ENCODE measurements around the gene LAMA5.

LAMA5 gene

DNA sequence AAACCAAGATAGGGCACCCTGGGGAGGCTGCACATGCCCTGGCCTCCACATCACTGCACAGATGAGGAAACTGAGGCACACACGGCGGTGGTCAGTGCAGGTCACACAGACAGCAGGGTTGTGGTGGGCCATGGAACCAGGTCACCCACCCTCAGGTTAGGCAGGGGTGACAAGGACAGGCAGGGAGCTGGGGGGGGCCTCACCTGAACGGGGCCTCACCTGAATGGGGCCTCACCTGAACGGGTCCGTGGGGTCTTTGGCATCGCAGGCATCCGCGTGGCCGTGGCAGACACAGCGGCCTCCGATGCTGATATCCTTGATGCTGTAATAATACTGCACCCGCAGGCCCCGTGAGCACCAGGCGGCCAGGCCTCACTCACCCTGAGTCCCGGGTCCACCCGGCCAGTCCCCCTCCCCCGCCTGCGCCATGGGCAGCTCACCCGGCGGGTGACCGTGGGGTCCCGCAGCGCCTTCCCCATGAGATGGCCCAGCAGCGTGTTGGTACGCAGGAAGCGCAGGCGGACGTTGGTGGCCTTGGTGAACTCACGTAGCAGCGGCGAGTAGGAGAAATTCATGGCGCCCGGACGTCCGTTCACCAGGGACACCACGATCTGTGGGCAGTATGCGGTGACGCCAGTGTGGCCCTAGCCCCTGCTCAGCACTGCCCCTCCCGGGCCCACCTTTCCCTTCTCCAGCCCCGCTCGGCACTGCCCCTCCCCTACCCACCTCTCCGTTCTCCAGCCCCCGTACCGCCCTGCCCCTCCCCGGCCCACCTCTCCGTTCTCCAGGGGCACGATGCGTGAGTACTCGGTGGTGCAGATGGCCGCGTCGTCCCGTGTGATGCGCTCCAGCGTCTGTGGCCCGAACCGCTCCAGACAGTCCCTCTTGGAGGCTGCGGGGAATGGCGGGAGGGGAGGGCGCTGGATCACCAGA lies 15.4 kb downstream of the LAMA5 start:
- no peak overlapping the region for H3K27ac ChIP-seq (ENCODE audit: low read depth in 2 of 2, low read length in 2 of 2)
- H3K4me1 ChIP-seq (ENCODE audit: control insufficient read depth in 2 of 2, insufficient read depth in 2 of 2, low read length in 2 of 2) = peaks cover 3 to 12% of the 10 kb centered on the region in 2 donors
- H3K27me3 ChIP-seq (ENCODE audit: control insufficient read depth in 2 of 2, insufficient read depth in 2 of 2, low read length in 2 of 2) = no peaks in the 10 kb centered on the region
- H3K9ac ChIP-seq (ENCODE audit: low read depth in 1 of 2, low read length in 2 of 2) = no peak overlapping the region
- no peak overlapping the region for H3K4me3 ChIP-seq (ENCODE audit: low read length in 2 of 2)
- no peaks in the 10 kb centered on the region for H3K9me3 ChIP-seq (ENCODE audit: control insufficient read depth in 2 of 2, low read length in 2 of 2)
- no peaks in the 10 kb centered on the region for H3K36me3 ChIP-seq (ENCODE audit: control insufficient read depth in 2 of 2, insufficient read depth in 2 of 2, low read length in 2 of 2)

DNA sequence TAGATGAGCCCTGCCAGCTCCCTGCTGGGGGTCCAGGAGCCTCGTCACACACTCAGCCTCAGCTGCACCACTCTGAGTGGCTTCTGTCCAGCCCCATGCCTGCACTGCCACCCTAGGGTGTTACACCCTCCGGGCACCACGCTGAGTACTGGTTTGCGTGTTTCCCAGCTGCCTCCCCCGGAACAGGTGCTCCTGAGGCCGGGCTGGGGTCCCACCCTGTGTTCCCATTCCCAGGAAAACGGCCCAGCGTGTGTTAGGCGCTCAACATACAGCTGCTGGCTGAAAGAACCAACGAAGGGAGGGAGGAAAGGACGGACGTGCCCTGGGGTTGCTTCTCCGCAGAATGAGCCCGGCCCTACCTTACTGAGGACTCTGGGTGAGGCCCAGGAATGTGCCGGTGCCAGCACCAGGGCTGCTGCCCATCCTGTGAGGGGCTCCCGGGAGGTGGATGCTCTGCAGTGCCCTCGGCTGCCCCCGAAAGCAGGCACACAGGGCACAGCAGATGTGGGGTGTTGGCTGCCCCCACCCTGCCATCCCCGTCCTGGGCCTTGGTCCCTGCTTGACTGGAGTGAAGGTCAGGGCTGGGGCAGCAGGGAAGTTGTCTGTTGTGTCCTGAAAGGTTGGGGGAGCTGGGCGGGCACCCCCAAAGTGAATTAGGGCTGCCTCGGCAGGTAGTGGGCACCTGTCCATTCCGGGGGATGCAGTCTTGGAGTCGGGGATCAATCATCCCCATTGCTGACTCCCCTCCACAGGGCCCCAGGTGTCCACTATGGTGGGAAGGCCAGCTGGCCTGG lies 16.3 kb downstream of the LAMA5 start:
- H3K4me1 ChIP-seq (ENCODE audit: control insufficient read depth in 2 of 2, insufficient read depth in 2 of 2, low read length in 2 of 2) = peaks cover 0 to 4% of the 10 kb centered on the region in 2 donors
- no peaks in the 10 kb centered on the region for H3K9me3 ChIP-seq (ENCODE audit: control insufficient read depth in 2 of 2, low read length in 2 of 2)
- no peak overlapping the region for H3K9ac ChIP-seq (ENCODE audit: low read depth in 1 of 2, low read length in 2 of 2)
- H3K36me3 ChIP-seq (ENCODE audit: control insufficient read depth in 2 of 2, insufficient read depth in 2 of 2, low read length in 2 of 2) = no peaks in the 10 kb centered on the region
- H3K27ac ChIP-seq (ENCODE audit: low read depth in 2 of 2, low read length in 2 of 2) = no peak overlapping the region
- H3K4me3 ChIP-seq (ENCODE audit: low read length in 2 of 2) = no peak overlapping the region
- no peaks in the 10 kb centered on the region for H3K27me3 ChIP-seq (ENCODE audit: control insufficient read depth in 2 of 2, insufficient read depth in 2 of 2, low read length in 2 of 2)

DNA sequence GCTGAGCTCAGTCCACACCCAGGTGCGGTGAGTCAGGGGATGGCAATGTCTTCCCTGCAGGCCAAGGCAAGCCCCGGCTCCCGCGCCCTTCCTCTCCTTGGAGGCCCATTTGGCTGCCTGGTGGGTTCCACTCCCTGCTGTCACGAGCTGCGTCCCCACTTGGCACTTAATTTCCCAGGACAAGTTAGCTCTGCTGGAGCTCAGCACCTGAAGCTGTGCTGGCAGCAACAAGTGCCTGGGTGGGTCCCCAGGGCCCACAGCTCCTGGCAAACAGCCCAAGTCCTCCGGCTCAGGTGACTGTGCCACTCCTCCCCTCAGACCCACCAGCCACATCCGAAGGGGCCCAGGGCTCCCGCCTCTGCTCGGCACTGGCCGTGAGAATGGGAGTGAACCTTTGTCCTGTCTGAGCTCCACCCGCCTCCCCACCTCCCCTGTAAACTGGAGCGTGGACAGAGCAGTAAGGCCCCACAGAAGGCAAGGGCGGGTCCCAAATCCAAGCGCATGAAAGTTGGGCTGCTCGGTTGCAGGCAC lies 16.9 kb downstream of the LAMA5 start:
- Histone ChIP-seq H3K27me3 (ENCODE audit: control insufficient read depth in 2 of 2, insufficient read depth in 2 of 2, low read length in 2 of 2) (no peaks in the 10 kb centered on the region), H3K4me1 (ENCODE audit: control insufficient read depth in 2 of 2, insufficient read depth in 2 of 2, low read length in 2 of 2) (no peaks in the 10 kb centered on the region), H3K4me3 (ENCODE audit: low read length in 2 of 2) (peak overlapping the region in 1 of 2 donors; percentile 19), H3K36me3 (ENCODE audit: control insufficient read depth in 2 of 2, insufficient read depth in 2 of 2, low read length in 2 of 2) (no peaks in the 10 kb centered on the region), H3K9me3 (ENCODE audit: control insufficient read depth in 2 of 2, low read length in 2 of 2) (no peaks in the 10 kb centered on the region), H3K9ac (ENCODE audit: low read depth in 1 of 2, low read length in 2 of 2) (no peak overlapping the region), H3K27ac (ENCODE audit: low read depth in 2 of 2, low read length in 2 of 2) (no peak overlapping the region)

DNA sequence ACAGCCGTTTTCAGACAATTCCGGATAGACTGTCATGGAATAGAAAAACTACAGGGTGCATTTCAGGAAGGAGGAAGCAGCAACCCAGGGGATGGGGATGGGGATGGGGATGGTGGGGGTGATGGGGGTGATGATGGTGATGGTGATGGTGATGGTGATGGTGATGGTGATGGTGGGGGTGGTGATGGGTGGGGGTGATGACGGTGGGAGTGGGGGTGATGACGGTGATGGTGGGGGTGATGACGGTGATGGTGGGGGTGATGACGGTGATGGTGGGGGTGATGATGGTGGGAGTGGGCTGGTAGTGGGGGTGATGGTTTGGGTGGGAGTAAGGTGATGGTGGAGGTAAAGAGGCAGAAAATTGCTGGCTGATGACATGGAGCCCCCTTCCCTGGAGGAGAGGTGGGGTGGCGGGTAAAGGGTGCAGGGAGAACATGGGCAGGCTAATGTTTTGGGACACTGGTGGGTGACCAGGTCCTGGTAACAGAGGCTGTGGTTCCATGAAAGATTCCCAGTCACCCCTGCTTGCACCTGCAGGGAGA lies 17.5 kb downstream of the LAMA5 start:
- Histone ChIP-seq H3K27ac (ENCODE audit: low read depth in 2 of 2, low read length in 2 of 2) (no peak overlapping the region), H3K9ac (ENCODE audit: low read depth in 1 of 2, low read length in 2 of 2) (no peak overlapping the region), H3K4me3 (ENCODE audit: low read length in 2 of 2) (no peak overlapping the region), H3K4me1 (ENCODE audit: control insufficient read depth in 2 of 2, insufficient read depth in 2 of 2, low read length in 2 of 2) (no peaks in the 10 kb centered on the region), H3K9me3 (ENCODE audit: control insufficient read depth in 2 of 2, low read length in 2 of 2) (no peaks in the 10 kb centered on the region), H3K36me3 (ENCODE audit: control insufficient read depth in 2 of 2, insufficient read depth in 2 of 2, low read length in 2 of 2) (no peaks in the 10 kb centered on the region), H3K27me3 (ENCODE audit: control insufficient read depth in 2 of 2, insufficient read depth in 2 of 2, low read length in 2 of 2) (no peaks in the 10 kb centered on the region)

DNA sequence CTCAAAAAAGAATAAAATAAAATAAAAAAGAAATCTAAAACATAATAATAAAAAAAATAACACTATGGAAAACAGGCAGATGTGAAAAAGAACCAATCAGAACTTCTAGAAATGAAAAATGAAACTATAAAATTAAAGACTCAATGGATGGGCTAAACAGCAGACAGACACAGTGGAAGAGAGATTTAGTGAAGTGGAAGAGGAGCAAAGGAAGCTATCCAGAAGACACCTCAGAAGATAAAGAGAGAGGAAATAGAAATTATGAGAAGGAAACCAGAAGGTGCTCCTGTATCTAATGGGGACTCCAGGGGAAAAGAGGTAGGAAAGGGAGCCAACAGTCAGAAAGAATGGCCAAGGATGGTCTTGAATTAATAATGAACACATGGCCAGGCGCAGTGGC lies 18.5 kb downstream of the LAMA5 start:
- no peak overlapping the region for H3K27ac ChIP-seq (ENCODE audit: low read depth in 2 of 2, low read length in 2 of 2)
- no peak overlapping the region for H3K4me3 ChIP-seq (ENCODE audit: low read length in 2 of 2)
- no peaks in the 10 kb centered on the region for H3K4me1 ChIP-seq (ENCODE audit: control insufficient read depth in 2 of 2, insufficient read depth in 2 of 2, low read length in 2 of 2)
- H3K9ac ChIP-seq (ENCODE audit: low read depth in 1 of 2, low read length in 2 of 2) = no peak overlapping the region
- H3K27me3 ChIP-seq (ENCODE audit: control insufficient read depth in 2 of 2, insufficient read depth in 2 of 2, low read length in 2 of 2) = no peaks in the 10 kb centered on the region
- no peaks in the 10 kb centered on the region for H3K9me3 ChIP-seq (ENCODE audit: control insufficient read depth in 2 of 2, low read length in 2 of 2)
- no peaks in the 10 kb centered on the region for H3K36me3 ChIP-seq (ENCODE audit: control insufficient read depth in 2 of 2, insufficient read depth in 2 of 2, low read length in 2 of 2)

DNA sequence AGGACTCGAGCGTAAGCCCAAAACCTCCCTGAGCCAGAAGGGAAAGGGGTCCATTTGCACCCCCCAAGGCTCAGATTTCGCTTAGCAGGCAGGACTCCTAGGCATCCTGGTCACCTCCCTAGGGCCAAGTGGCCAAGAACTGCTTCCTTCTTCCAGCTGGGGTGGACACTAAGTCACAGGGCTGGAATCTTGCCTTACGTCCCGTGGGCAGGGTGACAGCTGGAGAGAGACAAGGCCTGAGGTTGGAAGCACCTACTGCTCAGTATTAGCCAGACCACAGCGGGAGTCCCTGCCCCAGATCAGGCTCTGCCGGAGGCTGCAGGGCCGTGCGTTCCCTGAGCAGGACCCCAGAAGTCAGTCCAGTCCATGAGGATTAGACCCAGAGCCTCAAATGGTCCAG lies 19.7 kb downstream of the LAMA5 start:
- Histone ChIP-seq H3K4me3 (ENCODE audit: low read length in 2 of 2) (no peak overlapping the region), H3K9me3 (ENCODE audit: control insufficient read depth in 2 of 2, low read length in 2 of 2) (no peaks in the 10 kb centered on the region), H3K27ac (ENCODE audit: low read depth in 2 of 2, low read length in 2 of 2) (no peak overlapping the region), H3K27me3 (ENCODE audit: control insufficient read depth in 2 of 2, insufficient read depth in 2 of 2, low read length in 2 of 2) (no peaks in the 10 kb centered on the region), H3K9ac (ENCODE audit: low read depth in 1 of 2, low read length in 2 of 2) (no peak overlapping the region), H3K4me1 (ENCODE audit: control insufficient read depth in 2 of 2, insufficient read depth in 2 of 2, low read length in 2 of 2) (no peaks in the 10 kb centered on the region), H3K36me3 (ENCODE audit: control insufficient read depth in 2 of 2, insufficient read depth in 2 of 2, low read length in 2 of 2) (no peaks in the 10 kb centered on the region)

DNA sequence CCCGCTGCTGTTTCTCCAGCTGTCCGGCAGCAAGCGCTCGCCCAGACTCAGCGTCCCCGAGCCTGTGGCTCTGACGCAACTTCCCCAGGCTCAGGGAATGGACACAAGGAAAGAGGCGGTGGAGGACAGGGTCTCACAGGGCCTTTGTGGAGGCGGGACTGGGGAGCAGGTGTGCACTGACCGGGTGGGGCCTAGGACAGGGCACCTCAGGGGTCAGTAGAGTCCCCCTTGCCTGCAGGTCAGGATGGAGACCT lies 20.0 kb downstream of the LAMA5 start:
- no peak overlapping the region for H3K9ac ChIP-seq (ENCODE audit: low read depth in 1 of 2, low read length in 2 of 2)
- no peak overlapping the region for H3K4me3 ChIP-seq (ENCODE audit: low read length in 2 of 2)
- H3K9me3 ChIP-seq (ENCODE audit: control insufficient read depth in 2 of 2, low read length in 2 of 2) = no peaks in the 10 kb centered on the region
- H3K27me3 ChIP-seq (ENCODE audit: control insufficient read depth in 2 of 2, insufficient read depth in 2 of 2, low read length in 2 of 2) = no peaks in the 10 kb centered on the region
- H3K27ac ChIP-seq (ENCODE audit: low read depth in 2 of 2, low read length in 2 of 2) = no peak overlapping the region
- H3K36me3 ChIP-seq (ENCODE audit: control insufficient read depth in 2 of 2, insufficient read depth in 2 of 2, low read length in 2 of 2) = no peaks in the 10 kb centered on the region
- H3K4me1 ChIP-seq (ENCODE audit: control insufficient read depth in 2 of 2, insufficient read depth in 2 of 2, low read length in 2 of 2) = no peaks in the 10 kb centered on the region

DNA sequence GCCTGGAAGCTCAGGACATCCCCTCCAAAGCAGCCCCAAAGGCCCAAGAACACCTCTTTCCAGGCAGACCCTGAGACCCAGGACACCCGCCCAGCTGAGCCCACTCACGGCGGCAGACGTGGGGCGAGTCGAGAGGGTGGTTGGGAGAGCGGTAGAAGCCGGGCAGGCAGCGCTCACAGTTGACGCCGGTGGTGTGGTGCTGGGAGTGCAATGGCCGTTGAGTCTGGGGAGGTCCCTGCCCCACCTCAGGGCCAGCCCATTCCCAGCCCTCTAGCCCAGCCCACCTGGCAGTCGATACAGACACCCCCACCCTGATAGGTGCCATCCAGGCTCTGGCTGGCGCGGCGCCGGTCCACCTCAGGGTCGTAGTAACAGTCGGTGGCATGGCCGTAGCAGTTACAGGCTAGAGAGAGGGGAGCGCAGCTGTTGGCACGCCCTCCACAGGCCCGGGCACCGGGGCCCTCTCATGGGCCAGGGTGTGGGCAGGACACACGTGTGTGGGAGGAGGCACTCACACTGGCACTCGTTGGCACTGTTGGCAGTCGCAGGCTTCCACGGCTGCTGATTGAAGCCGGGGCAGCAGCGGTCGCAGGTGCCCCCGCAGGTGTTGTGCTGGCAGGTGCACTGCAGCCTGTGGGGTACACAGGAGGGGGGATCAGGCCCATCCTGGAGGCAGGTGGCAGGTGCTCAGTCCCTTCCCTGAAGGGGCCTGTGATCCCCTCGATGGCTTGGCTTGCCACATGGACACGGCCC lies 20.5 kb downstream of the LAMA5 start:
- Histone ChIP-seq H3K27ac (ENCODE audit: low read depth in 2 of 2, low read length in 2 of 2) (no peak overlapping the region), H3K27me3 (ENCODE audit: control insufficient read depth in 2 of 2, insufficient read depth in 2 of 2, low read length in 2 of 2) (no peaks in the 10 kb centered on the region), H3K4me3 (ENCODE audit: low read length in 2 of 2) (no peak overlapping the region)

DNA sequence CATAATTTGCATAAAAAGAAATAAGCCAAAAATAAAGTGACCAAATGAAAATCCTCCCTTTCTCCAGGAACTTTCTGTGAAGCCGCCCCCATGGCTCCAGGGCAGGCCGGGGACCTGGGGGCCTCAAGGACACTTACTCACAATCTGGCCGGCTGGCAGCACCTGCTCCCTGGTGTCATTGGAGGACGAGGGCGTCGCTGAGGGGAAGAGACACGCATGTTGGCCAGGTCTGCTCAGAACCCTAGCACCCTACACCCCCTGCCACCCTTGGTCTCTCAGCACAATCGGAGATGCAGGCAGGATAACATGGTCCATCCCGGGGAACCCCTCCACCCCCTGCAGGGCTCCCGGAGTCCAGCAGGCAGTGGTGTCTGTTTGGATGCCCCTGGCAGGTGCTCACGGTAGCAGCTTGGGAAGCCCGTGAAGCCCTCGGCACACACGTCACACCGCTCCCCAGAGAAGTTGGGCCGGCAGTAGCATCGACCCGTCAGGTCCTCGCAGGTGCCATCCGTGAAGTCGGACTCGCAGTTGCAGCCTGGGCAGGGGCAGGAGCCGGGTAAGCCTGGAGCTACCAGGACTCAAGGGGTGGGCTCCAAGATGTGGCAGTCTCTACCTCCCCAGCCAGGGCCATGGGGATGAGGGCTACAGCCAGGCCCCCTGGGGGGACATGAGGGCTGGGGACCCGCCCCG lies 21.3 kb downstream of the LAMA5 start:
- Histone ChIP-seq H3K9me3 (ENCODE audit: control insufficient read depth in 2 of 2, low read length in 2 of 2) (no peaks in the 10 kb centered on the region), H3K4me1 (ENCODE audit: control insufficient read depth in 2 of 2, insufficient read depth in 2 of 2, low read length in 2 of 2) (no peaks in the 10 kb centered on the region), H3K36me3 (ENCODE audit: control insufficient read depth in 2 of 2, insufficient read depth in 2 of 2, low read length in 2 of 2) (no peaks in the 10 kb centered on the region), H3K27me3 (ENCODE audit: control insufficient read depth in 2 of 2, insufficient read depth in 2 of 2, low read length in 2 of 2) (no peaks in the 10 kb centered on the region), H3K4me3 (ENCODE audit: low read length in 2 of 2) (no peak overlapping the region), H3K27ac (ENCODE audit: low read depth in 2 of 2, low read length in 2 of 2) (no peak overlapping the region), H3K9ac (ENCODE audit: low read depth in 1 of 2, low read length in 2 of 2) (no peak overlapping the region)

More for the DNA sequence above, 20.5 kb downstream of the LAMA5 start:
- H3K36me3 ChIP-seq (ENCODE audit: control insufficient read depth in 2 of 2, insufficient read depth in 2 of 2, low read length in 2 of 2) = no peaks in the 10 kb centered on the region
- no peak overlapping the region for H3K9ac ChIP-seq (ENCODE audit: low read depth in 1 of 2, low read length in 2 of 2)
- no peaks in the 10 kb centered on the region for H3K4me1 ChIP-seq (ENCODE audit: control insufficient read depth in 2 of 2, insufficient read depth in 2 of 2, low read length in 2 of 2)
- H3K9me3 ChIP-seq (ENCODE audit: control insufficient read depth in 2 of 2, low read length in 2 of 2) = no peaks in the 10 kb centered on the region
